ENCODE measurements around the gene TFIP11. TPM values are rescaled to one million over a fixed set of nuclear protein-coding genes. Genes with fewer than 3 reads are reported as not detected.

Gene TFIP11
- total and polyA plus RNA-seq, 2 of the 13 experiments (the other 11 are each of a cell fraction or from before 2014, with no cell fraction given), result 15.4 to 22.8 TPM

- TF ChIP-seq TFDP1 (CRISPR knock-in tag; IDR thresholded peaks at IDR 0.05; ENCODE audit: borderline replicate concordance) (no peak), KDM1A (CRISPR knock-in tag; IDR thresholded peaks at IDR 0.05) (no peak)
- TF ChIP-seq, protein P1, sequence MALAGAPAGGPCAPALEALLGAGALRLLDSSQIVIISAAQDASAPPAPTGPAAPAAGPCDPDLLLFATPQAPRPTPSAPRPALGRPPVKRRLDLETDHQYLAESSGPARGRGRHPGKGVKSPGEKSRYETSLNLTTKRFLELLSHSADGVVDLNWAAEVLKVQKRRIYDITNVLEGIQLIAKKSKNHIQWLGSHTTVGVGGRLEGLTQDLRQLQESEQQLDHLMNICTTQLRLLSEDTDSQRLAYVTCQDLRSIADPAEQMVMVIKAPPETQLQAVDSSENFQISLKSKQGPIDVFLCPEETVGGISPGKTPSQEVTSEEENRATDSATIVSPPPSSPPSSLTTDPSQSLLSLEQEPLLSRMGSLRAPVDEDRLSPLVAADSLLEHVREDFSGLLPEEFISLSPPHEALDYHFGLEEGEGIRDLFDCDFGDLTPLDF (CRISPR knock-in tag; IDR thresholded peaks at IDR 0.05), result no peak
Observed at GRCh38 chr22:26448941-26449340, 63.3 kb downstream of the TFIP11 start (continued).

DNA sequence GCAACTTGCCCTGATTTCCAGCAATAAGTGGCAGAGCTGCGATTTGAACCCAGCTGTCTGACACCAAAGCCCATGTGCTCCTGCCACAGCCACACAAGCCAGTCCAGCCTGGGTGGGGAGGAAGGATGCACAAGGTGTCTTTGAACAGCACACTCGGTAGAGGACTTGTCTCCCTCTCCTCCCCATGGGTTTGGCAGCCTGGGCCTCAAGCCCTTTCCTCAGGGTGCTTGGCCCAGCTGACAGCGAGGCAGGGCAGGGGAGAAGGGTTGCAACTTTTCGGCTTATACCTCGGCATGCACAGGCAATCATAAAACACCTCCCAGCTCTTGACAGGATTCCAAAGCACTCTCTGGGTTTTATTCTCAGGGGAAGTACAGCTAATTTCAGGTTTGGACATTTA, 63.9 kb downstream of the TFIP11 start:
- H3K27me3 ChIP-seq (ENCODE audit: control insufficient read depth in 1 of 2, insufficient read depth in 2 of 2, low read length in 2 of 2), result no peaks in the 10 kb centered on the region
- H3K9ac ChIP-seq (ENCODE audit: insufficient read depth, low read depth, low read length), result no peak overlapping the region
- no peak for ATAC-seq
- TF ChIP-seq ZNF335 (CRISPR knock-in tag; IDR thresholded peaks at IDR 0.05) (no peak), KLF6 (CRISPR knock-in tag; IDR thresholded peaks at IDR 0.05) (no peak), ATAD3A (CRISPR knock-in tag; IDR thresholded peaks at IDR 0.05) (no peak), KAT8 (CRISPR knock-in tag; IDR thresholded peaks at IDR 0.05) (no peak), LBX2 (CRISPR knock-in tag; IDR thresholded peaks at IDR 0.05; ENCODE audit: borderline replicate concordance) (no peak), SP140L (CRISPR knock-in tag; IDR thresholded peaks at IDR 0.05; ENCODE audit: borderline replicate concordance) (no peak), HMGA1 (CRISPR knock-in tag; conservative IDR thresholded peaks at IDR 0.05) (no peak), DNMT3B (CRISPR knock-in tag; conservative IDR thresholded peaks at IDR 0.05) (no peak)
- in situ Hi-C loops (cut with HindIII; ENCODE audit: extremely low pct_ligation_motif_present, low pct_unique_long_range_greater_than_20kb), result no loop called here
- no peak for DNase-seq (ENCODE audit: low spot score)
- no peak overlapping the region for H2AFZ ChIP-seq (ENCODE audit: low read length)
- no peaks in the 10 kb centered on the region for H3K4me1 ChIP-seq (ENCODE audit: insufficient read depth, low read length)
- WGBS (ENCODE audit: low lambda C conversion rate), result 28% methylated on average over 2 of the region's 5 CpGs
- FAIRE-seq, result no peak
- ChIA-PET CTCF (ENCODE audit: low intra/inter-chr PET ratio, low total read pairs) (no interaction called here), POLR2A (no interaction called here)
- peaks cover 6 to 23% of the 10 kb centered on the region in 2 experiments for H3K36me3 ChIP-seq (replicated peaks in 1 of 2; ENCODE audit: control insufficient read depth in 1 of 2, insufficient read depth in 2 of 2, low read length in 2 of 2)
- H3K9me3 ChIP-seq (ENCODE audit: low read length), result no peaks in the 10 kb centered on the region
- no peak overlapping the region for H3K4me2 ChIP-seq (ENCODE audit: low read depth, low read length)
- H4K20me1 ChIP-seq (ENCODE audit: insufficient read depth, low read length), result no peaks in the 10 kb centered on the region
- no TSS peak for BruUV-seq (replicated peaks)
- H3K79me2 ChIP-seq (ENCODE audit: insufficient read depth, low read length), result no peaks in the 10 kb centered on the region
- intact Hi-C loops (cut with micrococcal nuclease; ENCODE audit: unreplicated experiment), result no loop called here
- H3K4me3 ChIP-seq (replicated peaks in 1 of 3; ENCODE audit: insufficient read depth in 1 of 3, low read depth in 2 of 3, low read length in 3 of 3), result no peak overlapping the region
- H3K27ac ChIP-seq (ENCODE audit: extremely low read length, insufficient read depth, low read length), result no peak overlapping the region

Measured in HepG2 (cell line).